MM.1S (cell line): ENCODE measurements around the gene SEMA4D.

Source experiments
- DNase-seq: peaks from one replicate; pipeline ENCODE4 v3.0.0-alpha.2; 2015
- H2AFZ ChIP-seq: fragments of 300-600 bp; sonication (generic); 2 replicates; pipeline ENCODE4 v1.6.0; 2016; ENCODE audit warnings: antibody characterized with exemption, low read length
- H3F3A ChIP-seq: fragments of 300-600 bp; sonication (generic); 2 replicates; pipeline ENCODE4 v1.6.1; 2016; ENCODE audit warnings: mild to moderate bottlenecking, antibody characterized with exemption, low read length, moderate library complexity, mixed read lengths; ENCODE audit not compliant: insufficient read depth
- H3K27ac ChIP-seq: fragments of 300-600 bp; sonication (generic); 2 replicates; pipeline ENCODE4 v1.5.1; 2016; ENCODE audit warnings: mild to moderate bottlenecking, low read length
- H3K27me3 ChIP-seq: fragments of 300-600 bp; sonication (generic); replicated peaks from 2 replicates; pipeline ENCODE4 v1.6.0; 2016; ENCODE audit warnings: low read length; ENCODE audit not compliant: insufficient read depth
- H3K36me3 ChIP-seq: fragments of 300-600 bp; sonication (generic); replicated peaks from 2 replicates; pipeline ENCODE4 v1.6.1; 2016; ENCODE audit warnings: mild to moderate bottlenecking, low read length, mixed read lengths; ENCODE audit not compliant: insufficient read depth
- H3K4me1 ChIP-seq: fragments of 300-600 bp; sonication (generic); 2 replicates; pipeline ENCODE4 v1.6.1; 2016; ENCODE audit warnings: low read length, mixed read lengths
- H3K4me2 ChIP-seq: fragments of 300-600 bp; sonication (generic); 2 replicates; pipeline ENCODE4 v1.6.0; 2016; ENCODE audit warnings: low read depth, low read length
- H3K4me3 ChIP-seq: fragments of 300-600 bp; sonication (generic); 2 replicates; pipeline ENCODE4 v1.5.1; 2016; ENCODE audit warnings: low read length, mixed read lengths
- H3K79me2 ChIP-seq: fragments of 300-600 bp; sonication (generic); 2 replicates; pipeline ENCODE4 v1.6.1; 2016; ENCODE audit warnings: mixed run types, low read length, mixed read lengths
- H3K9ac ChIP-seq: fragments of 300-600 bp; sonication (generic); 2 replicates; pipeline ENCODE4 v1.6.1; 2016; ENCODE audit warnings: low read length, mixed read lengths
- H3K9me2 ChIP-seq: fragments of 300-600 bp; sonication (generic); replicated peaks from 2 replicates; pipeline ENCODE4 v1.6.1; 2016; ENCODE audit warnings: mild to moderate bottlenecking, low read length, mixed read lengths; ENCODE audit not compliant: insufficient read depth
- H3K9me3 ChIP-seq: fragments of 300-600 bp; sonication (generic); replicated peaks from 2 replicates; pipeline ENCODE4 v1.6.1; 2016; ENCODE audit warnings: mild to moderate bottlenecking, low read length, mixed read lengths; ENCODE audit not compliant: insufficient read depth
- H4K20me1 ChIP-seq: fragments of 300-600 bp; sonication (generic); 2 replicates; pipeline ENCODE4 v1.6.1; 2016; ENCODE audit warnings: mild to moderate bottlenecking, low read length, moderate library complexity, mixed read lengths; ENCODE audit not compliant: insufficient read depth
- CTCF ChIP-seq: fragments of 300-600 bp; sonication (generic); IDR thresholded peaks from 2 replicates; pipeline ENCODE4 v1.5.1; 2016; ENCODE audit warnings: antibody characterized with exemption, low read length, mixed read lengths
- EZH2 ChIP-seq: fragments of 300-600 bp; sonication (generic); optimal IDR thresholded peaks from 2 replicates; pipeline ENCODE3; 2017; ENCODE audit warnings: low read depth, mild to moderate bottlenecking, antibody characterized with exemption, low read length, mixed read lengths
- EZH2phosphoT487 ChIP-seq: fragments of 300-600 bp; sonication (generic); IDR thresholded peaks from 2 replicates; pipeline ENCODE4 v1.6.1; 2018; ENCODE audit warnings: antibody characterized with exemption, low read length

SEMA4D gene

DNA sequence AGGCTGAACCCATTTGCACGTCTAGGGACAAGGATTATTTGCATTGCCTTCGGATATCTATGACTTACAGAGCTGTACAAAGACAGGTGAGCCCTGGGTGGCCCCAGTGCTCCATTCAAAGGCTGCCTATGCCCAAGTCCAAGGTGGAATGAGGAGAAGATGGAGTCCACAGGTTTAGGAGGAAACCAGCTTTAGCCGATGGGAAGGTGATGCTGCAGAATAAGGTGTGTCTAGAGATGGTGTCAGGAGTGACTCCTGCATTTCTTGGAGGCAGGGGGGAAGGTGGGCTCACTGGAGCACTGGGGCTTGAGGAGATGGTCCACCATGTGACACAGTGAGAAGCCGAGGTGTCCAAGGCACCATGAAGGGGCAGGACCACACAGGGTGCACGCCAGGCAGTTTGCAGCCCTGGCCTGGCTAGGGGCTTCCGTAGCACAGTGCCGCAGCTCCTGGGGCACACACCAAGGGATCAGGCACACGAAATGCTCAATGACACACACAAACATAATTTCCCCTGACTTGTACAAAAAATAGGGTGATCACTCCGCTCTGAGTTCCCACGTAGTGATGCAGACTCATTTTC is 32.1 kb downstream of the SEMA4D start:
- Histone ChIP-seq H3K9me3 (no peaks in the 10 kb centered on the region), H3K27ac (no peak overlapping the region), H4K20me1 (peaks cover 67% of the 10 kb centered on the region), H3K4me2 (no peak overlapping the region), H3K9me2 (no peaks in the 10 kb centered on the region), H3F3A (no peaks in the 10 kb centered on the region), H3K9ac (no peak overlapping the region), H3K79me2 (peaks cover 100% of the 10 kb centered on the region), H3K4me1 (peaks cover 24% of the 10 kb centered on the region), H2AFZ (no peak overlapping the region), H3K36me3 (no peaks in the 10 kb centered on the region; the same call in 1 of the 2 replicates), H3K27me3 (no peaks in the 10 kb centered on the region), H3K4me3 (no peak overlapping the region)
- TF ChIP-seq EZH2phosphoT487 = no peak
- TF ChIP-seq CTCF = no peak
- TF ChIP-seq EZH2 = no peak
- no peak for DNase-seq

- H3K36me3 ChIP-seq = no peaks in the 10 kb centered on the region; the same call in 1 of the 2 replicates
- no peak overlapping the region for H3K4me3 ChIP-seq
- H3K27me3 ChIP-seq = no peaks in the 10 kb centered on the region
- TF ChIP-seq EZH2 = no peak
- no peak for TF ChIP-seq CTCF
- no peak for TF ChIP-seq EZH2phosphoT487
- H3K4me2 ChIP-seq = no peak overlapping the region; the same call in 1 of the 2 replicates
- DNase-seq = no peak
- H4K20me1 ChIP-seq = peaks cover 64% of the 10 kb centered on the region
- no peaks in the 10 kb centered on the region for H3F3A ChIP-seq
- H3K9me2 ChIP-seq = no peaks in the 10 kb centered on the region
- no peak overlapping the region for H3K27ac ChIP-seq
- H3K79me2 ChIP-seq = peaks cover 100% of the 10 kb centered on the region
- no peak overlapping the region for H2AFZ ChIP-seq
- no peaks in the 10 kb centered on the region for H3K9me3 ChIP-seq
- H3K9ac ChIP-seq = no peak overlapping the region
- H3K4me1 ChIP-seq = peaks cover 19% of the 10 kb centered on the region
Measured at GRCh38 chr9:89465001-89465451, 32.9 kb downstream of the SEMA4D start.

- Histone ChIP-seq H3K36me3 (no peaks in the 10 kb centered on the region), H4K20me1 (peaks cover 71% of the 10 kb centered on the region), H3K4me2 (peak overlapping the region; percentile 54; the same call in 1 of the 2 replicates), H3K27ac (no peak overlapping the region), H3K9me3 (no peaks in the 10 kb centered on the region), H3K4me3 (no peak overlapping the region), H3K9me2 (no peaks in the 10 kb centered on the region), H3K9ac (no peak overlapping the region), H2AFZ (no peak overlapping the region), H3K79me2 (peaks cover 100% of the 10 kb centered on the region), H3F3A (no peaks in the 10 kb centered on the region), H3K27me3 (no peaks in the 10 kb centered on the region), H3K4me1 (peaks cover 19% of the 10 kb centered on the region)
- peak; percentile 18 for DNase-seq
- TF ChIP-seq CTCF (no peak), EZH2 (no peak), EZH2phosphoT487 (no peak)
Measured at GRCh38 chr9:89464300-89464901, 33.5 kb downstream of the SEMA4D start.
